MM.1S (cell line): ENCODE results near the gene CACNG4.

ENCODE experiments used
- DNase-seq: peaks from one replicate; pipeline ENCODE4 v3.0.0-alpha.2; 2015
- H2AFZ ChIP-seq: fragments of 300-600 bp; sonication (generic); 2 replicates; pipeline ENCODE4 v1.6.0; 2016; ENCODE audit warnings: antibody characterized with exemption, low read length
- H3F3A ChIP-seq: fragments of 300-600 bp; sonication (generic); 2 replicates; pipeline ENCODE4 v1.6.1; 2016; ENCODE audit warnings: mild to moderate bottlenecking, antibody characterized with exemption, low read length, moderate library complexity, mixed read lengths; ENCODE audit not compliant: insufficient read depth
- H3K27ac ChIP-seq: fragments of 300-600 bp; sonication (generic); 2 replicates; pipeline ENCODE4 v1.5.1; 2016; ENCODE audit warnings: mild to moderate bottlenecking, low read length
- H3K27me3 ChIP-seq: fragments of 300-600 bp; sonication (generic); replicated peaks from 2 replicates; pipeline ENCODE4 v1.6.0; 2016; ENCODE audit warnings: low read length; ENCODE audit not compliant: insufficient read depth
- H3K36me3 ChIP-seq: fragments of 300-600 bp; sonication (generic); replicated peaks from 2 replicates; pipeline ENCODE4 v1.6.1; 2016; ENCODE audit warnings: mild to moderate bottlenecking, low read length, mixed read lengths; ENCODE audit not compliant: insufficient read depth
- H3K4me1 ChIP-seq: fragments of 300-600 bp; sonication (generic); 2 replicates; pipeline ENCODE4 v1.6.1; 2016; ENCODE audit warnings: low read length, mixed read lengths
- H3K4me2 ChIP-seq: fragments of 300-600 bp; sonication (generic); 2 replicates; pipeline ENCODE4 v1.6.0; 2016; ENCODE audit warnings: low read depth, low read length
- H3K4me3 ChIP-seq: fragments of 300-600 bp; sonication (generic); 2 replicates; pipeline ENCODE4 v1.5.1; 2016; ENCODE audit warnings: low read length, mixed read lengths
- H3K79me2 ChIP-seq: fragments of 300-600 bp; sonication (generic); 2 replicates; pipeline ENCODE4 v1.6.1; 2016; ENCODE audit warnings: mixed run types, low read length, mixed read lengths
- H3K9ac ChIP-seq: fragments of 300-600 bp; sonication (generic); 2 replicates; pipeline ENCODE4 v1.6.1; 2016; ENCODE audit warnings: low read length, mixed read lengths
- H3K9me2 ChIP-seq: fragments of 300-600 bp; sonication (generic); replicated peaks from 2 replicates; pipeline ENCODE4 v1.6.1; 2016; ENCODE audit warnings: mild to moderate bottlenecking, low read length, mixed read lengths; ENCODE audit not compliant: insufficient read depth
- H3K9me3 ChIP-seq: fragments of 300-600 bp; sonication (generic); replicated peaks from 2 replicates; pipeline ENCODE4 v1.6.1; 2016; ENCODE audit warnings: mild to moderate bottlenecking, low read length, mixed read lengths; ENCODE audit not compliant: insufficient read depth
- H4K20me1 ChIP-seq: fragments of 300-600 bp; sonication (generic); 2 replicates; pipeline ENCODE4 v1.6.1; 2016; ENCODE audit warnings: mild to moderate bottlenecking, low read length, moderate library complexity, mixed read lengths; ENCODE audit not compliant: insufficient read depth
- CTCF ChIP-seq: fragments of 300-600 bp; sonication (generic); IDR thresholded peaks from 2 replicates; pipeline ENCODE4 v1.5.1; 2016; ENCODE audit warnings: antibody characterized with exemption, low read length, mixed read lengths
- EZH2 ChIP-seq: fragments of 300-600 bp; sonication (generic); optimal IDR thresholded peaks from 2 replicates; pipeline ENCODE3; 2017; ENCODE audit warnings: low read depth, mild to moderate bottlenecking, antibody characterized with exemption, low read length, mixed read lengths
- EZH2phosphoT487 ChIP-seq: fragments of 300-600 bp; sonication (generic); IDR thresholded peaks from 2 replicates; pipeline ENCODE4 v1.6.1; 2018; ENCODE audit warnings: antibody characterized with exemption, low read length

Gene CACNG4

GRCh38 chr17:66952681-66953629 lies 11.6 kb upstream of the CACNG4 start:
- no peaks in the 10 kb centered on the region; the same call in 1 of the 2 replicates for H3K27me3 ChIP-seq
- no peak for DNase-seq
- H3K4me1 ChIP-seq: no peaks in the 10 kb centered on the region
- H3K36me3 ChIP-seq: no peaks in the 10 kb centered on the region
- no peak overlapping the region for H3K9ac ChIP-seq
- H3F3A ChIP-seq: no peaks in the 10 kb centered on the region
- no peak overlapping the region for H3K4me3 ChIP-seq
- no peaks in the 10 kb centered on the region for H4K20me1 ChIP-seq
- no peaks in the 10 kb centered on the region for H3K9me2 ChIP-seq
- no peak overlapping the region for H3K27ac ChIP-seq
- H3K79me2 ChIP-seq: no peaks in the 10 kb centered on the region
- H3K4me2 ChIP-seq: no peak overlapping the region
- no peak overlapping the region for H2AFZ ChIP-seq
- no peaks in the 10 kb centered on the region for H3K9me3 ChIP-seq
- TF ChIP-seq EZH2phosphoT487: no peak
- TF ChIP-seq EZH2: no peak
- TF ChIP-seq CTCF: no peak

DNA sequence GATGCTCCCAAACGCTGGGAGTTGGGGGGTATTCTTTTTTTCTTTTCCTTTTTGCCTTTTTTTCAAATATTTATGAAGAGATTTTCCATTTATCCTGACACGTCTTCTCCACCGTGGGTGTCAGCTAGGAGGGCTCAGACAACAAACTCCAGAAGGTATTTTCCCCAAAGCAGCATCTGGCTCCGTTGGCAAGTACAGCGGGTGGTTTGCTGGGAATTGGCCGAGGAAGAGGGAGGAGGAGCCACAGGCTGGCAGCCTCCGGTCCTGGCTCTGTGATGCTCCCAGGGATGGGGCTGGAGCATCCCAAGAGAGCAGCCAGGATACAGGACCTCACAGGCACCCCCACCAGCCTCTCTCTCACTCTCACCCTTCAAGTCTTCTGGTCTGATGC lies 10.9 kb upstream of the CACNG4 start:
- no peaks in the 10 kb centered on the region for H3F3A ChIP-seq
- DNase-seq: no peak
- no peaks in the 10 kb centered on the region for H3K4me1 ChIP-seq
- H4K20me1 ChIP-seq: no peaks in the 10 kb centered on the region
- H3K4me3 ChIP-seq: no peak overlapping the region
- H3K9me3 ChIP-seq: no peaks in the 10 kb centered on the region
- H3K27me3 ChIP-seq: no peaks in the 10 kb centered on the region; the same call in 1 of the 2 replicates
- H3K27ac ChIP-seq: no peak overlapping the region
- H3K79me2 ChIP-seq: no peaks in the 10 kb centered on the region
- H3K36me3 ChIP-seq: no peaks in the 10 kb centered on the region
- TF ChIP-seq CTCF (no peak), EZH2phosphoT487 (no peak), EZH2 (no peak)
- H2AFZ ChIP-seq: no peak overlapping the region
- no peak overlapping the region for H3K4me2 ChIP-seq
- H3K9ac ChIP-seq: no peak overlapping the region
- no peaks in the 10 kb centered on the region for H3K9me2 ChIP-seq

GRCh38 chr17:66954632-66955031 lies 9.9 kb upstream of the CACNG4 start:
- no peaks in the 10 kb centered on the region; the same call in 1 of the 2 replicates for H3K27me3 ChIP-seq
- TF ChIP-seq CTCF: no peak

More at GRCh38 chr17:66954632-66955031, 9.9 kb upstream of the CACNG4 start:
- Histone ChIP-seq H3K9me2 (no peaks in the 10 kb centered on the region), H4K20me1 (no peaks in the 10 kb centered on the region), H3K36me3 (no peaks in the 10 kb centered on the region), H3K4me3 (no peak overlapping the region), H3K27ac (no peak overlapping the region), H3K4me2 (no peak overlapping the region), H3K9me3 (no peaks in the 10 kb centered on the region), H3K79me2 (no peaks in the 10 kb centered on the region), H3K9ac (no peak overlapping the region), H3K4me1 (no peaks in the 10 kb centered on the region), H2AFZ (no peak overlapping the region), H3F3A (no peaks in the 10 kb centered on the region)
- DNase-seq: no peak
